H1 (cell line): Measurements from ENCODE around the gene UHMK1. TPM values are rescaled to one million over a fixed set of nuclear protein-coding genes. Genes with fewer than 3 reads are reported as not detected.

Source experiments
- HDAC2 ChIP-seq, 2 experiments: fragments of 300-600 bp in 1 of 2; sonication (generic) in 1 of 2; IDR thresholded peaks; 2 replicates each; pipeline ENCODE4 v1.6.1; 2011 to 2012; ENCODE audit warnings: low read depth in 2 of 2, low read length in 2 of 2, mild to moderate bottlenecking in 2 of 2, moderate library complexity in 2 of 2, borderline replicate concordance in 1 of 2, inconsistent platforms in 1 of 2
- KDM5A ChIP-seq: fragments of 200-600 bp; IDR thresholded peaks from 2 replicates; pipeline ENCODE4 v1.7.1; 2012; ENCODE audit warnings: mild to moderate bottlenecking, low read length, inconsistent platforms, mixed read lengths
- PHF8 ChIP-seq: fragments of 200-600 bp; sonication (generic); conservative IDR thresholded peaks from 2 replicates; pipeline ENCODE4 v1.7.1; 2012; ENCODE audit warnings: low read depth, mild to moderate bottlenecking, inconsistent platforms, low read length, moderate library complexity
- POLR2AphosphoS5 ChIP-seq: IDR thresholded peaks from 2 replicates; pipeline ENCODE4 v1.6.1; 2011; ENCODE audit warnings: low read depth, low read length
- RBBP5 ChIP-seq: IDR thresholded peaks from 2 replicates; pipeline ENCODE4 v1.7.1; 2012; ENCODE audit warnings: low read depth, mild to moderate bottlenecking, inconsistent platforms, low read length, moderate library complexity, borderline replicate concordance
- SIN3A ChIP-seq, 2 experiments: IDR thresholded peaks in 1 of 2; conservative IDR thresholded peaks in 1 of 2; 2 replicates each; pipeline ENCODE4 v1.6.1; 2011 to 2012; ENCODE audit warnings: low read length in 2 of 2, improper control_type of control experiment in 1 of 2, low read depth in 1 of 2, mild to moderate bottlenecking in 1 of 2
- SP1 ChIP-seq: IDR thresholded peaks from 2 replicates; pipeline ENCODE4 v1.6.1; 2011; ENCODE audit warnings: low read depth, low read length
- polyA plus RNA-seq, 7 experiments: library from polyadenylated mRNA; depleted of rRNA in 3 of 7; stranded (reverse) in 5 of 7; unstranded in 2 of 7; fragments of >200 nt in 5 of 7; fragments of 200-250 nt in 2 of 7; gene quantifications; 1 replicate in 5 of 7; 2 replicates in 1 of 7; 4 replicates in 1 of 7; pipeline versions ENCODE4 v1.2.1 to v1.2.3, GENCODE V29; 2011 to 2013; ENCODE audit warnings: missing spikeins in 2 of 7, mixed read lengths in 2 of 7
- total RNA-seq: library from RNA; stranded (reverse); fragmentation: NEBNext Ultra II Directional; extraction: Animal tissue kit (Norgen Biotek cat#: 25700); gene quantifications from 2 replicates; pipeline ENCODE4 v1.2.1, GENCODE V29; 2021
- TF ChIP-seq, protein P1 (sequence below): fragments of 300-600 bp; sonication (generic); IDR thresholded peaks from 2 replicates; pipeline ENCODE4 v1.7.1; 2012; ENCODE audit warnings: low read length, moderate library complexity, mild to moderate bottlenecking, inconsistent platforms; ENCODE audit not compliant: insufficient replicate concordance
- TF ChIP-seq, protein P2 (sequence below): IDR thresholded peaks from 2 replicates; pipeline ENCODE4 v1.6.1; 2012; ENCODE audit warnings: inconsistent platforms

Gene UHMK1
- total and polyA plus RNA-seq, 2 of the 8 experiments (the other 6 are each of a cell fraction or from before 2014, with no cell fraction given) = 4.6 to 16.1 TPM

GRCh38 chr1:162497723-162498495 lies at the start of gene UHMK1 (continued):
- TF ChIP-seq, protein P1, sequence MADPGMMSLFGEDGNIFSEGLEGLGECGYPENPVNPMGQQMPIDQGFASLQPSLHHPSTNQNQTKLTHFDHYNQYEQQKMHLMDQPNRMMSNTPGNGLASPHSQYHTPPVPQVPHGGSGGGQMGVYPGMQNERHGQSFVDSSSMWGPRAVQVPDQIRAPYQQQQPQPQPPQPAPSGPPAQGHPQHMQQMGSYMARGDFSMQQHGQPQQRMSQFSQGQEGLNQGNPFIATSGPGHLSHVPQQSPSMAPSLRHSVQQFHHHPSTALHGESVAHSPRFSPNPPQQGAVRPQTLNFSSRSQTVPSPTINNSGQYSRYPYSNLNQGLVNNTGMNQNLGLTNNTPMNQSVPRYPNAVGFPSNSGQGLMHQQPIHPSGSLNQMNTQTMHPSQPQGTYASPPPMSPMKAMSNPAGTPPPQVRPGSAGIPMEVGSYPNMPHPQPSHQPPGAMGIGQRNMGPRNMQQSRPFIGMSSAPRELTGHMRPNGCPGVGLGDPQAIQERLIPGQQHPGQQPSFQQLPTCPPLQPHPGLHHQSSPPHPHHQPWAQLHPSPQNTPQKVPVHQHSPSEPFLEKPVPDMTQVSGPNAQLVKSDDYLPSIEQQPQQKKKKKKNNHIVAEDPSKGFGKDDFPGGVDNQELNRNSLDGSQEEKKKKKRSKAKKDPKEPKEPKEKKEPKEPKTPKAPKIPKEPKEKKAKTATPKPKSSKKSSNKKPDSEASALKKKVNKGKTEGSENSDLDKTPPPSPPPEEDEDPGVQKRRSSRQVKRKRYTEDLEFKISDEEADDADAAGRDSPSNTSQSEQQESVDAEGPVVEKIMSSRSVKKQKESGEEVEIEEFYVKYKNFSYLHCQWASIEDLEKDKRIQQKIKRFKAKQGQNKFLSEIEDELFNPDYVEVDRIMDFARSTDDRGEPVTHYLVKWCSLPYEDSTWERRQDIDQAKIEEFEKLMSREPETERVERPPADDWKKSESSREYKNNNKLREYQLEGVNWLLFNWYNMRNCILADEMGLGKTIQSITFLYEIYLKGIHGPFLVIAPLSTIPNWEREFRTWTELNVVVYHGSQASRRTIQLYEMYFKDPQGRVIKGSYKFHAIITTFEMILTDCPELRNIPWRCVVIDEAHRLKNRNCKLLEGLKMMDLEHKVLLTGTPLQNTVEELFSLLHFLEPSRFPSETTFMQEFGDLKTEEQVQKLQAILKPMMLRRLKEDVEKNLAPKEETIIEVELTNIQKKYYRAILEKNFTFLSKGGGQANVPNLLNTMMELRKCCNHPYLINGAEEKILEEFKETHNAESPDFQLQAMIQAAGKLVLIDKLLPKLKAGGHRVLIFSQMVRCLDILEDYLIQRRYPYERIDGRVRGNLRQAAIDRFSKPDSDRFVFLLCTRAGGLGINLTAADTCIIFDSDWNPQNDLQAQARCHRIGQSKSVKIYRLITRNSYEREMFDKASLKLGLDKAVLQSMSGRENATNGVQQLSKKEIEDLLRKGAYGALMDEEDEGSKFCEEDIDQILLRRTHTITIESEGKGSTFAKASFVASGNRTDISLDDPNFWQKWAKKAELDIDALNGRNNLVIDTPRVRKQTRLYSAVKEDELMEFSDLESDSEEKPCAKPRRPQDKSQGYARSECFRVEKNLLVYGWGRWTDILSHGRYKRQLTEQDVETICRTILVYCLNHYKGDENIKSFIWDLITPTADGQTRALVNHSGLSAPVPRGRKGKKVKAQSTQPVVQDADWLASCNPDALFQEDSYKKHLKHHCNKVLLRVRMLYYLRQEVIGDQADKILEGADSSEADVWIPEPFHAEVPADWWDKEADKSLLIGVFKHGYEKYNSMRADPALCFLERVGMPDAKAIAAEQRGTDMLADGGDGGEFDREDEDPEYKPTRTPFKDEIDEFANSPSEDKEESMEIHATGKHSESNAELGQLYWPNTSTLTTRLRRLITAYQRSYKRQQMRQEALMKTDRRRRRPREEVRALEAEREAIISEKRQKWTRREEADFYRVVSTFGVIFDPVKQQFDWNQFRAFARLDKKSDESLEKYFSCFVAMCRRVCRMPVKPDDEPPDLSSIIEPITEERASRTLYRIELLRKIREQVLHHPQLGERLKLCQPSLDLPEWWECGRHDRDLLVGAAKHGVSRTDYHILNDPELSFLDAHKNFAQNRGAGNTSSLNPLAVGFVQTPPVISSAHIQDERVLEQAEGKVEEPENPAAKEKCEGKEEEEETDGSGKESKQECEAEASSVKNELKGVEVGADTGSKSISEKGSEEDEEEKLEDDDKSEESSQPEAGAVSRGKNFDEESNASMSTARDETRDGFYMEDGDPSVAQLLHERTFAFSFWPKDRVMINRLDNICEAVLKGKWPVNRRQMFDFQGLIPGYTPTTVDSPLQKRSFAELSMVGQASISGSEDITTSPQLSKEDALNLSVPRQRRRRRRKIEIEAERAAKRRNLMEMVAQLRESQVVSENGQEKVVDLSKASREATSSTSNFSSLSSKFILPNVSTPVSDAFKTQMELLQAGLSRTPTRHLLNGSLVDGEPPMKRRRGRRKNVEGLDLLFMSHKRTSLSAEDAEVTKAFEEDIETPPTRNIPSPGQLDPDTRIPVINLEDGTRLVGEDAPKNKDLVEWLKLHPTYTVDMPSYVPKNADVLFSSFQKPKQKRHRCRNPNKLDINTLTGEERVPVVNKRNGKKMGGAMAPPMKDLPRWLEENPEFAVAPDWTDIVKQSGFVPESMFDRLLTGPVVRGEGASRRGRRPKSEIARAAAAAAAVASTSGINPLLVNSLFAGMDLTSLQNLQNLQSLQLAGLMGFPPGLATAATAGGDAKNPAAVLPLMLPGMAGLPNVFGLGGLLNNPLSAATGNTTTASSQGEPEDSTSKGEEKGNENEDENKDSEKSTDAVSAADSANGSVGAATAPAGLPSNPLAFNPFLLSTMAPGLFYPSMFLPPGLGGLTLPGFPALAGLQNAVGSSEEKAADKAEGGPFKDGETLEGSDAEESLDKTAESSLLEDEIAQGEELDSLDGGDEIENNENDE = no peak
- peak; percentile 96; the same call in 1 of the 2 replicates for TF ChIP-seq RBBP5
- peak; percentile 66; the same call in 1 of the 2 replicates for TF ChIP-seq SP1
- peak; percentile 73 for TF ChIP-seq POLR2AphosphoS5
- 0 out of 4 replicates have a peak, but pooled peaks of 1 of the 2 experiments have one; percentile 76 for TF ChIP-seq HDAC2 (IDR thresholded peaks at IDR 0.05; ENCODE audit: borderline replicate concordance in 1 of 2, low read depth in 2 of 2, low read length in 2 of 2)
- peak; percentile 93 for TF ChIP-seq PHF8
- peak; percentile 97 for TF ChIP-seq KDM5A
- peak in 1 of 2 experiments; percentile 49; a peak in 1 of 4 replicates for TF ChIP-seq SIN3A (conservative IDR thresholded peaks at IDR 0.05 in 1 of 2, IDR thresholded peaks at IDR 0.05 in 1 of 2; ENCODE audit: low read depth in 1 of 2, low read length in 2 of 2)
- TF ChIP-seq, protein P2, sequence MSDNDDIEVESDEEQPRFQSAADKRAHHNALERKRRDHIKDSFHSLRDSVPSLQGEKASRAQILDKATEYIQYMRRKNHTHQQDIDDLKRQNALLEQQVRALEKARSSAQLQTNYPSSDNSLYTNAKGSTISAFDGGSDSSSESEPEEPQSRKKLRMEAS = no peak
